Stimulated activated naive CD8-positive, alpha-beta T cell treated with anti-CD3 and anti-CD28 coated beads, Interleukin-15, amount 100 ng/mL, for 72 hours (primary cell): ENCODE data around the gene RAB6B.

Experiments
- ATAC-seq: fragments of 150-1000 bp; cut with Tn5 transposase; 2 replicates; pipeline ENCODE4 v1.10.0; 2021; ENCODE audit warnings: mild to moderate bottlenecking, moderate library complexity
- DNase-seq, 2 donors: peaks; one replicate each; pipeline ENCODE4 v3.0.0; 2021 to 2022
- H3K27ac Mint-ChIP-seq, 2 donors: one replicate each; pipeline ENCODE4 v1.8.0; 2022; ENCODE audit warnings: mild to moderate bottlenecking in 2 of 2, mixed read lengths in 2 of 2, moderate library complexity in 2 of 2
- H3K27me3 Mint-ChIP-seq: one replicate; pipeline ENCODE4 v1.8.0; 2022; ENCODE audit warnings: mixed read lengths
- H3K4me1 Mint-ChIP-seq: one replicate; pipeline ENCODE4 v1.8.0; 2022; ENCODE audit warnings: mild to moderate bottlenecking, mixed read lengths
- H3K4me3 Mint-ChIP-seq, 2 donors: one replicate each; pipeline ENCODE4 v1.8.0; 2022; ENCODE audit warnings: mild to moderate bottlenecking in 2 of 2, mixed read lengths in 2 of 2, moderate library complexity in 1 of 2
- H3K9me3 Mint-ChIP-seq, 2 donors: one replicate each; pipeline ENCODE4 v1.8.0; 2022; ENCODE audit warnings: mixed read lengths in 2 of 2

Gene RAB6B

DNA sequence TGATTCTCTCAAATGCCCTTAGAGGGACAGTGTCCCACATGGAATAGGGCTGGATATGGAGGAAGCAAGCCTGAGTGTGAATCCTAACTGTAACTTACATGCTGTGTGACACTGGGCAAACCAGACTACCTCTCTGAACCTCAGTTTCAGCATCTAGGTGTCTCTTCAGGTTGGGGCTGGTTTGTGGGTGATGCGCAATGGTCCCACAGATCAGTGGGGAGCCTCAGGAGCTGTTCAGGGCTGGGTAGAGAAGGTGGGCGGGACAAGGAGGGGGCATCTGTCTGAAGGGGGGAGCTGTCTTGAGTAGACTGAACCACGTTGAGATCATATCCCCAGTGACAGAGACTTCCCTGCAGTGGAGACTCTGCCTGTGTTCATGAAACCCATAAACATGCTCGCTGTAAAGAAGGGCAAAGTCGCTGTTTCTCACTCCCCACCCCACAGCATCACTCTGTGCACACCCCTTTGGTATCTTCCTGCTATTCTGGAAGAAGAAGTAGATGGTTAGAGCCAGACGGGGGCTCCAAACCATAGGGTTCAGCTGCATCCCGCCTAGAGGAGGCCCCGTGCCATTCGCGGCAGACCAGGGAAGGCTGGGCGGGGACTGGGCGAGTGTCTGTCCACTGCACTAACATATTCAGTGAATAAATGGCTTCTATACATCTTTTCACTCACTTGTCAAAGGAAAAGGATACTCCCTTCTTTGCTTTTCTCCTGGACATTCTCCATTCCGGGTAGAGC lies 61.6 kb downstream of the RAB6B start:
- no peak overlapping the region for H3K27ac Mint-ChIP-seq
- no peaks in the 10 kb centered on the region for H3K27me3 Mint-ChIP-seq
- H3K4me3 Mint-ChIP-seq = no peak overlapping the region
- H3K4me1 Mint-ChIP-seq = no peaks in the 10 kb centered on the region
- ATAC-seq (no peak), DNase-seq (no peak)
- H3K9me3 Mint-ChIP-seq = no peaks in the 10 kb centered on the region

DNA sequence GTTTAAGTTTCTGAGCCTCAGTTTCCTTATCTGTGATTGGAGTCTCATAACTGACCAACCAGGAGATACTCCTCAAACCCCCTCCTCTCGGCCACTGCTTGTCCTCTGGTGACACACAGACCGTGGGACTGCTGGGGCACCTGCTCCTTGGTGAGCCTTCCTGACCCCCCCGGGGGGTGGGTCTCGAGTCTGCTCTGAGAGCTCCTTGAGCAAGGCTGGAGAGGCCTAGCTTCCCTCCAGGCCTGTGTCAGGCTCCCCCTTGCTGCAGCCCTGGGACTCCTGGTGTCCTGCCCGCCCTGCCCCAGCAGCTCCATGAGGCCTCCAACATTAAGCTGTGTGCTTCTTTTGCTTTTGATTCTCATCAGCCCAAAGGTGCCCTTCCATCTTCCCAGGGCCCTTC lies 62.4 kb downstream of the RAB6B start:
- no peaks in the 10 kb centered on the region for H3K4me1 Mint-ChIP-seq
- no peaks in the 10 kb centered on the region for H3K27me3 Mint-ChIP-seq
- no peak overlapping the region for H3K4me3 Mint-ChIP-seq
- no peaks in the 10 kb centered on the region for H3K9me3 Mint-ChIP-seq
- ATAC-seq (no peak), DNase-seq (no peak)
- peak overlapping the region in 1 of 2 donors; percentile 12 for H3K27ac Mint-ChIP-seq

DNA sequence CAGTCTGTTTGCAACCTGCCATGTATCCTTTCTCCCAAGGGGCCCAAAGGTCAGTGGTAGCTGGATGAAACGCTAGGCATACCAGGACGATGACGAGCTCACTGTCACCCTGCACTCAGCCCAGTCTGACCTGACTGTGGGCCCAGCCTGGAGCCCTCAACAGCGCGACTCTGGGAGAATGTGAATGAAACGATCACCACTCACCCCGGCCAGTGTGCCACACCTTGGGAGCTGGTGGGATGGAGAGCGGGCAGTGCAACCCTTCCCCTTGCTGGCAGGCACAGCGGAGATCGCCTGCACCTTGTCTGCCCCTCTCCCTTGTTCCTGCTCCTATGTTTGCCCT lies 62.9 kb downstream of the RAB6B start:
- Mint-ChIP-seq H3K4me1 (no peaks in the 10 kb centered on the region), H3K9me3 (no peaks in the 10 kb centered on the region), H3K27ac (no peak overlapping the region), H3K4me3 (no peak overlapping the region), H3K27me3 (no peaks in the 10 kb centered on the region)
- ATAC-seq = no peak
- no peak for DNase-seq

DNA sequence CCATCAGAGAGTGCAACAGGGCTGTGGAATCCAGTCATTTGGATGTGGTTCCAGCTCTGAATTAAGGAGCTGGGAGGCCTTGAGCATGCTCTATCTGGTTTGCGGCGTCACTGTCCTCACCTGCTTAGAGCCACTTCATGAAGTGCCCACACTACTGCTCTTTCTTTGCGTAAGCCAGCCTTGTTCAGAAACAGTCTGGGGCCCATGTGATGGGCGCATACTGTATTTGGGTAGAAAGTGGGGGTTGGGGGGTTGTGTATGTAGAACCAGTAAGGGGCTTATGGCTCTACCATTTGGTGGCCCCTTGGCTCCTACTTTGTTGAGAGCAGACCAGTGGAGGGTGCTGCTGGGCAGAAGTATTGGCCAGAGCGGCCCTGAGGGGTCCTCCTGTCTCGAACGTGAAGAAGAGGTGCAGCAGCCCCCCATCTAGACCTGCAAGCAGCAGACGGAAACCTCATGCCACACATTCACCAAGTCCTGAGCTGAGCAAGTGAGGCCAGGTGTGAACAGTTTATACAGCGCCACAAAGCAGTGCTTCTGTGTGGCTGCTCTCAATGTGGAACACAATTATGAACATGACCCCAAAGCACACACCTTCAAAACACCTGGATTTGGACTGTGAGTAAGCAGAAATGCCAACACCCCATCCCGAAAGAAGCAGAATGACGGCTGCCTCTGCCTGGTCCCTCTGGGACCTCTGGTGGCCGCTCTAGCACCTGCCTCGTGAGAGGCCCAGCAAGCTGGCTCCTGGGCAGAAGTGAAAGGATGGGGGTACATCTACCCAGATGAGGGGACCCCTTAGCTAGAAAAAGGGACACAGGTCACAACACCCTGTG lies 63.5 kb downstream of the RAB6B start:
- Mint-ChIP-seq H3K4me3 (no peak overlapping the region), H3K27me3 (no peaks in the 10 kb centered on the region), H3K27ac (no peak overlapping the region), H3K4me1 (no peaks in the 10 kb centered on the region), H3K9me3 (no peaks in the 10 kb centered on the region)
- ATAC-seq = no peak
- no peak for DNase-seq

DNA sequence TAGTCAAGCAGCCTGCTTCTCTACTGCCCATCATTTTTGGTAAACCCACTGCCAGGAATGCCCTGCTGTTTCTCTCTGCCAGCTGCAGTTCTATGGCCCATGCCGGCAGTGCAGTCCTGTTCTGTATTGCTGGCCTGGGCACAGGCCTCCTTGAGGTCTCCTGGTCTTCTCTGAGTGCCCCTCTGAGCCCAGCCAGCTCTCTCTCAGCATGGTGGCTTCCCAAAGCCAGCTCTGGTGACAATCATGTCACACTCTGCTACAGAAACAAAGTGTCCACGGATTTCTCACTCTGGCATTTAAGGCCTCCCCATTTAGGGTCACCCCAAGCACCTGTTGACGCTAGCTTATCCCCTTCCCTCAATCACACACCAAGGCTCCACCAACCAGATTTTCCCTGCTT lies 65.6 kb downstream of the RAB6B start:
- H3K4me1 Mint-ChIP-seq = no peaks in the 10 kb centered on the region
- no peaks in the 10 kb centered on the region for H3K9me3 Mint-ChIP-seq
- no peak overlapping the region for H3K4me3 Mint-ChIP-seq
- DNase-seq (no peak), ATAC-seq (no peak)
- no peaks in the 10 kb centered on the region for H3K27me3 Mint-ChIP-seq
- no peak overlapping the region for H3K27ac Mint-ChIP-seq

DNA sequence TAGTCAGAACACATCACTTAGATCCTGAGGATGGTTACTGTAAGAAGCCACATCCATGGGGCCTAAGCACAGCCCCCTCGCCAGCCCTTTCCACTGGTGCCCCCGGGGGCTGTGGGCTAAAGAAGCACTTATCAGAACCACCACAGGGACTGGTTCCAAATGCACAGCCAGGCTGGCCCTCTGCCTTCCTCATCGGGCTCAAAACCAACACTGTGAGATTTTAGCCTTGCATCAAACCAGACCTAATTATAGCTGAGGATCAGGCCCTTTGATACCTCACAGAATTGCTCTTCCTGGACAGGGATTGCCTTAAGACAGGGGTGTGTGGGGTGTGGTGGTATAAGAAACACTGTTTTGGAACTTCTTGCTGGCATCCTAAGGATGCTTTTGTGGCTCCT lies 66.4 kb downstream of the RAB6B start:
- Mint-ChIP-seq H3K4me3 (no peak overlapping the region), H3K4me1 (no peaks in the 10 kb centered on the region), H3K27ac (no peak overlapping the region), H3K9me3 (no peaks in the 10 kb centered on the region), H3K27me3 (no peaks in the 10 kb centered on the region)
- ATAC-seq (no peak), DNase-seq (no peak)

DNA sequence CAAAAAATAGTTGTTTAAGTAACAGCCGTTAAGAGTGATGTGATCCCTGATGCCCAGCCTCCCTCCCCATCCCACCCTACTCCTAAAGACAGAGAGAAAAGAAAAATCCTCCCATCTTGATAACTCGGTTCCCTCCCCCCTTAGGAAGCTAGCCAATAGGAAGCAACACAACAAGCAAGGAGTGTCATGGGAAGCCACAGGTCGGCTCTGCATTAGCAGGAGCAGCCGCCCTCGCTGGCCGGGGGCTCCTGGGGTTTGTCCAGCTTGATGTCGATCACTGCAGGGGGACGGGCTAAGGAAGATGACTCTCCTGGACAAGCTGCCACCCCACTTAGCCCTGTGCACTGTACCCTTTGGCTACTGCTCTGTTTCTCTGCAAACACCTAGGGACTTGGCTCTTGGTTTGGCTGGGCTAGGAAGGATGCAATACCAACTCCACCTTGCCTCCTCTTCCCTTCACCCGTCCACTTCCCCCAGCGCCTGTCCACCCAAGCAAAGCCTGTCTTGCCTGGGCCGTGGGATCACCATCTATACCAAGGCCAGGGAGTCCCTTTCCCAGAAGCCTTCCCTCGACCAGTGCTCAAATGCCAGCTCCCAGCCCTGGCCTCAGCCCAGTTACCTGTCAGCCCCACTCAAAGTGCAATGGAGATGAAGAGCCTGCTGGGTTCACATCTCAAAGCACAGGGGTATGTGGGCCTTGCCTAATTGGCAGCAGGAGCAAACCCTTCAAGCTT lies 66.9 kb downstream of the RAB6B start:
- Mint-ChIP-seq H3K4me1 (no peaks in the 10 kb centered on the region), H3K9me3 (no peaks in the 10 kb centered on the region), H3K27me3 (no peaks in the 10 kb centered on the region), H3K27ac (no peak overlapping the region), H3K4me3 (no peak overlapping the region)
- ATAC-seq (no peak), DNase-seq (no peak)

DNA sequence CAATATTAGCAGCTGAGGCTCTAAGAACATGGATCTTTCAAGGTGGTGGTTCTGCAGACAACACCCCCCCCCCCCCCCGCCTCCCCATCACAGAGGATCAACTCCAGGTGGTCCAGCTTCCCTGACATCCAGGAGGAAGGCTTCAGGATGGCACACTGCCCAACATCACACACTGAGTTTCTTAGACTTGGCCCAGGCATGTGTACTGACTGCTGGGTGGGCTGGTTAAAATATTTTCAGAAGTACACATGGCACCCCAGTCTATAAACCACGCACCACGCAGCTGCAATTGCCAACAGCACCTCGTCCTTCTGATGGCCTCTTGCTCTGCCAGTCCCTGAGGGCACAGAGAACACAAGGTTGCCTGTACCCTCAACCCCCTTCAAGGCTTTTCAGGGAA lies 68.0 kb downstream of the RAB6B start:
- Mint-ChIP-seq H3K4me1 (no peaks in the 10 kb centered on the region), H3K27ac (peak overlapping the region in 1 of 2 donors; percentile 89), H3K27me3 (no peaks in the 10 kb centered on the region), H3K4me3 (no peak overlapping the region), H3K9me3 (no peaks in the 10 kb centered on the region)
- ATAC-seq = no peak
- DNase-seq = no peak

DNA sequence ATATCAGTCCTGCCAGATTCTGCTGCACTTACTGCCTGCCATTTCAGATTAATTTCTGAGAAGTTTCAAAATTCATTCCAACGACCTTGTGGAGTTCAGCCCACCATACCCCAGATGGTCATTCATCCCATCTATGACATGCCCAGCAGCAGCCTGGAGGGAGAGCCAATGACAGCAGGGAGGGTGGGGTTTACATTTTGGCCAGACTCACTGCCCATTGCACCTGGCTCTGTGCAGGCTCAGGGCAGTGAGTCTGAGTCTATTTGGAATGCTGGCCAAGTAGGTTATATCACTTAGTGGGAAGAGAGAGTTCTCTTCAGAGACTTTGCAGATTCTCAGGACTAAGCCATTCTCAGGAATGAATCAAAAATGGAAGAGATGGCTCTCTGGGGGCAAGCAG lies 68.5 kb downstream of the RAB6B start:
- no peak for DNase-seq
- Mint-ChIP-seq H3K27me3 (no peaks in the 10 kb centered on the region), H3K4me3 (no peak overlapping the region), H3K4me1 (no peaks in the 10 kb centered on the region), H3K27ac (no peak overlapping the region), H3K9me3 (no peaks in the 10 kb centered on the region)
- no peak for ATAC-seq

DNA sequence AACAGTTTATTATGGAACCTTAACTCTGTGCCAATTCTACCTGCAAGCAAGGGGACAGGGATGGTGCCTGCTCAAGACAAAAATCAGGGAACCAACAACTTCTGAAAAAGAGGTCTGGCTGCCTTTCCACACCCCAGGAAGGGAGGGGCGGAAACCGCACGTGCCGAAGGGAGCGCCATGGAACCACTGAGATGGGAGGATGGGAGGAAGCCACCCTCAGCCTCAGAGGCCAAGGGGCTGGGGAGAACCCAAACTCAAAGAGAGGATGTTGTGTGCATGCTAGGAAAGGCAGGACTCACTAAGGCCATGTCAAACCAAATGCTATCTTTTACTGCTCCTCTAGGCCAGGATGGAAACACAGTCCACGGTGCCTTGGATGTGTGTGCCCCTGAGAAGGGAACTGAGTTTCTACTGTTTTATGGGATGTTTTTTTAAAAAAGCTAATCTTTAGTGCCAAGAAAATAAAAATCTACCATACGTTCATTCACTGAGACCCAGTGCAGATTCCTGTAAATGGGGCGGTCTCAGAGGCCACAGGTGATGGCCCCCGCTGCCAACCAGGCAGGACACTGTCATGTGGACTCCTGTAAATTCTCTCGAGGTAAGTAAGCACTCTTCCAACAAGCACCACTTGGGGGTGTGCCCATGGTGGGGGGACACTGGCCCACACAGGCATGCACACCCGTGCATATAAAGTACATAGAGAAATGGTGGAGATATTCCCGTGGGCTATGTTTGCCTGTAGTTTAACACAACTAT lies 69.5 kb downstream of the RAB6B start:
- H3K4me1 Mint-ChIP-seq = no peaks in the 10 kb centered on the region
- peak overlapping the region in 1 of 2 donors; percentile 68 for H3K27ac Mint-ChIP-seq
- H3K27me3 Mint-ChIP-seq = no peaks in the 10 kb centered on the region
- H3K9me3 Mint-ChIP-seq = no peaks in the 10 kb centered on the region
- ATAC-seq (no peak), DNase-seq (no peak)
- no peak overlapping the region for H3K4me3 Mint-ChIP-seq

DNA sequence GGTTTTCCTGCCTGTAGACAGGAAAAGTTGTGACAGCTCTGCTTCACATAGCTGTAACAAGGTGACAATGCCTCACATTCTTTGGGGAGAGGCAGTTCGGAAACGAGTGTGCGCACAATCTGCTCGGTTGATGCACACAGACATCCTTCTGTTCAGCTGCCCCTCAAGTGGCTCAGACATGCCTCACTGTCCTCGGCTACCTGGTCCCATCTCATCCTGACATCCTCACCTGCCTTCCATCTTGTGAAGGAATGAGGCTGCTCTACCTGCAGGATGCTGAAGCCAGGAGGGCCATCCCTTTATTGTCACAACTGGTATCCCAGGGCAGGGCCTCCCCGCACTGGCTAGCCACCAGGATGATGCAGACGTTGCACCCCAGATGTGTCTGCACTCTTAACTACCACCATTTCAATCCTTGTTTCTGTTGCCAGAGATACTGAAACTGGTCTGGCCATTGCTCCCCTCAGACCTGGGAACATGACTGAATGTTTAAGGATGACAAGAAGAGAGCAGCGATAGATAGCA lies 70.7 kb downstream of the RAB6B start:
- ATAC-seq (no peak), DNase-seq (no peak)
- no peaks in the 10 kb centered on the region for H3K4me1 Mint-ChIP-seq
- no peak overlapping the region for H3K4me3 Mint-ChIP-seq
- no peak overlapping the region for H3K27ac Mint-ChIP-seq
- no peaks in the 10 kb centered on the region for H3K9me3 Mint-ChIP-seq
- no peaks in the 10 kb centered on the region for H3K27me3 Mint-ChIP-seq

DNA sequence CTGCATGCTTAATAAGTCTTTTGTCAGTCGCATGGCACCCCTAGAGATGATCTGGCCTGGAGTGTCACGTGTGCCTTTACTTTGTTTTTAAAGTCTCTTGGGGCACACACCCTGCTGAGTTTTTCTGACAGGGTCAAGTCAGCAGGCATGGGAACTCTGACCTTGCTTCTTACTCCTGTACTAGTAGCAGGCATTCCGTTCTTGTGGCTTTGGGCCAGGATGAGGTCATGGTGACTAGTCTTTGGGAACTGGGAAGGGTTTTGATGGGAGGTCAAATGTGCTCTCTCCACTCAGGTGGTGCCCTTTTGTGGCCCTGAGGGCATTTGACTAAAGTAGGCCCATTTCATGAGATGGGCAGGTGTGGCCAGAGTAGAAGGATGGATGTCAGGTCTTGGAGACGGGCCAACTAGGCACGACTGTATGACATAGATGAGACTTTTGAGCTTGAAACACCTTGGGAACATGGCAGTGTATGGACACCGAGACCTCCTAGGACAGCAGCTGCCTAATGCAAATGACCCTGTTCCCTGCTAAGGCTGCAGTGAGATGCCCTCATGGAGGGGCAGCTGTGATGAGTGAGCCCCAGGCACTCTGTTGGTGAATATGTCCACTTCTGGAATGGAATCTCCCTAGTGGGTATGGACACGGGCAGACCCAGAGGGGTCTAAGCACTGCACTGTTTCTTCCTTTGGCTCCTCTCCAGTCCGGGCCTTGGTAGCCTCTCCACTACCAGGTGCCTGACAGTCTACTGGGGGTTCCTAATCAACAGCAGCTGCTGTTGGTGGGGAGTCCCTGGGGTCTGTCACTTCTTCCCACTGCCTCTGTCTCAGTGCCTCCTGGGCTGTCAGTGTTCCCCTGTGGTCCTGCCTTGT lies 73.7 kb downstream of the RAB6B start:
- H3K4me1 Mint-ChIP-seq = no peaks in the 10 kb centered on the region
- H3K9me3 Mint-ChIP-seq = no peaks in the 10 kb centered on the region
- DNase-seq (no peak), ATAC-seq (no peak)
- H3K27me3 Mint-ChIP-seq = no peaks in the 10 kb centered on the region
- H3K27ac Mint-ChIP-seq = peak overlapping the region in 1 of 2 donors; percentile 87
- no peak overlapping the region for H3K4me3 Mint-ChIP-seq

DNA sequence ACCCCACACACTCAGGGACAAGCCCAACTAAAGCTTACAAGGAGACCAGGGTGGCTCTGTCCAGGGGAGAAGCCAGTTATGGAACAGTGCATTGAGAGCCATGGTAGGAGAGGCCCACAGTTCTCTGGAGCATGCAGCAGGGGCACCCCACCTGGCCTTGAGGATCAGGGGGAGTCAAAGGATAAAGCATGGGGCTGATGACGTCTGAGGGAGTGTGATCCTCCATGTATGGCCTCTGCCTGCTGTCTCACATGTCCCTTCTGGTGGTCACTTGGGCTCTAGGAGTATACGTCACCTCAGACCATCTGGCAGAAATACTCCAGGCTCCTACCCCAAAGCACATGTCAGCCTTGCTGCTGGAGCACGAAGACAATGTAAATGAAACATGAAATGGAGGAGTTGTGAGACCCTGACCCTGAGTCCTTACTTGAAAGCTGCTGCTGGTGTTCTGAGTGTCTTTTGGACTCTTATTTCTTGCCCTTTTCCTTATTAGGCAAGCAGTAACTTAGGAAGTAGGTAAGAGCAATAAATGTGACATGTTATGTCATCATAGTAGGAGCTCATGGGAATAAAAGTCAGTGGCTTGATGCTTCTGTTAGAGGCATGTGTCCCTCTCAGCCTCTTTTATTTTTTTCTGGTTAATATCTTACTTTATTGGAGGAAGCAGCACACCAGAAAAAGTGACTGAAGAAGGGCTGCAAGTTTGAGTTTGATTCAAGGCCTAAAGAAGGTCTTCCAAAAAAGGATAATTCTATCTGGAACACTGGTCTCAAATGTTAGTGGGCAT lies 74.6 kb downstream of the RAB6B start:
- H3K9me3 Mint-ChIP-seq = no peaks in the 10 kb centered on the region
- DNase-seq (no peak), ATAC-seq (no peak)
- no peaks in the 10 kb centered on the region for H3K4me1 Mint-ChIP-seq
- no peak overlapping the region for H3K4me3 Mint-ChIP-seq
- no peaks in the 10 kb centered on the region for H3K27me3 Mint-ChIP-seq
- no peak overlapping the region for H3K27ac Mint-ChIP-seq

DNA sequence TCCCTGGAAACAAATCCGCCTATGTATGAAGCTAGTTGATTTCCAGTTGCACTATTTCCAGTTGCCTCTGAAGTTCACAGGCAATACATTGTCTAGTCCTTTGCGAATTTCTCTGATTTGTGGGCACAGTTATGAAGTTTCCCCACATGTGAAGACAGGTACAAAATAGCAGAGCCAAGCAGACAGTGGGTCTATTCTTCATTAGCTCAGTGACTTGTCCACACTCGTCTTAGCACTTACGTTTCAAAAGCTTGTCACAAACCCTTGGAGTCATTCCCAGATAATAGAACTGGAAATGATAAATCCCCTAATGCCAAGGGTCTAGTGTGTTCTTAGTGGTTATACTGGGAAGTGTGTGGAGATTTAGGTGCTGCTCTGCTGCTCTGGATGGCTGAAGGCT lies 75.6 kb downstream of the RAB6B start:
- Mint-ChIP-seq H3K4me3 (no peak overlapping the region), H3K27ac (peak overlapping the region in 1 of 2 donors; percentile 63), H3K4me1 (peaks cover 3% of the 10 kb centered on the region), H3K9me3 (no peaks in the 10 kb centered on the region), H3K27me3 (no peaks in the 10 kb centered on the region)
- ATAC-seq = no peak
- no peak for DNase-seq
